HTR-8/SVneo (cell line): ENCODE data around the gene ME2.
"Not testable (repeated sequence)": the region's sequence is repeated elsewhere in the genome, so short reads cannot be mapped to it uniquely, and the experiment has no call there.

ENCODE experiments used
- DNase-seq: peaks from one replicate; pipeline ENCODE4 v3.0.0; 2011; ENCODE audit warnings: low spot score, mixed read lengths; ENCODE audit not compliant: insufficient read length
- FAIRE-seq: peaks from 2 replicates; lab custom pipeline; 2011; peaks lifted over from hg19 to GRCh38; lab: Jason Lieb, UNC

Gene ME2

DNA sequence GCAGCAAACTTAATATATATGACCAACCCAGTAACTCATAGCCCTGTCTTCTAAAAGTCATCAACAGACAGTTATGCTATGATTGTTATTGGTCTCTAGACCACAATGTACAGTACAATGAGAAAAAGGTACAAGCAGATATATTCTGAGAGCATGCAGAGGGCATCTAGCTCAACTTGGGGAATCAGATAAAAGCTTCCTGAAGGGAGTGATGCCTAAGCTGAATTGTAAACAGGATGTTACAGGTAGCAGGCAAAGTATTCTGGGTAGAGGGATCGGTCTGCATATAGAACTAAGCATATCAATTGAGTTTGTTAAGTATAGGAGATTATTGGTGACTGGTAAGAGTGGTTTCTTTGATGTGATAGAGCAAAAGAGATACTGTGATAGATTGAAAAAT, 30.3 kb downstream of the ME2 start:
- FAIRE-seq (no peak), DNase-seq (no peak)

DNA sequence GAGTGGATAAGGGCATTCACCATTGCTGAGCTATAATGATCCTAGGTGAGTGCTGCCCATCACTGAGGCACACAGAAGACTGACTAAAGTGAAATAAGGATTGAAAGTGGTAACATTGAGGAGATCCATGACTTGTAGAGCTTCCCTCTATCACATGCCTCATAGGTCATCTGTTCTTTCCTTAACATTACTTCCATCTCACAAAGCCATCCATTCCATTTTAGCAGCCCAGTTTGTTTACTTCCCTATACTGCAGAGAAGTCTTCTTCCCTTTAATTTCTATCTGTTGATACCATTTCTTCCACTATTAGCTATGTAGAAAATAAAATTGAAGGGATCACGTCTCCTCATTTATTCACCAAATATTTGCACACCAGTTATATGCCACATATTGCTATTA, 32.1 kb downstream of the ME2 start:
- DNase-seq (no peak), FAIRE-seq (no peak)

DNA sequence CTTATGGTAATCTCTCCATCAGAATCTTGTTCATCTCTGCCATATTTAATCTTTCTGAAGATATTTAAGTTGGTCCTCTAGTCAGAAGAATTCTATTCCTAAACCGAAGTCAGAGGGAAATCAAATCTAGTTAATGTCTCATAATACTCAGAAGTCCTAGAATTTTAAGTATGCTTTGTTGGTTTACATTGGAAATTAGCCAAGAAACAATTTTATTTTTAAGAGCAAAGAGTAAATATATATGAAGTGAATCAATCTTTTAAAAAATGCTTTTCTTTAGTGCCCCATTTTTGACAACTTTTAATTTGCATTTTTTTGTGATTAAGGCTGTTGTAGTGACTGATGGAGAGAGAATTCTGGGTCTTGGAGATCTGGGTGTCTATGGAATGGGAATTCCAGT, 38.1 kb downstream of the ME2 start:
- DNase-seq (no peak), FAIRE-seq (no peak)

DNA sequence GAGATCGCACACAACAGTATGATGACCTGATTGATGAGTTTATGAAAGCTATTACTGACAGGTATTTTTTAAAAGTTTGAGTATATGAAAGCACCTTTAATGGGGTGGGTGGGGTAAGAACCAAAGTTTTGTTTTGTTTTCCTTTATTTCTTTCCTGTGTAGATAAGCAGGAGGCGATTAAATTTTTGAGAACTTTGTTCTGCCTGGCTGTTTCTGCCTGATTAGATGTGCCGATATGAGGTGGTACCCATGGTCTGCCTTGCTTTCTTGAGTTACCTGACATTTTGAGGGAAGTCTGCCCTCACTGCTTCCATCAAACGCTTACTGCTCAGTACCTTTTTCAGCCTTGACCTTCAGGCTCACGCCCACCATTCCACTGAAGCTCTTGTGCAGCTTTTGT, 39.2 kb downstream of the ME2 start:
- FAIRE-seq (no peak), DNase-seq (no peak)

DNA sequence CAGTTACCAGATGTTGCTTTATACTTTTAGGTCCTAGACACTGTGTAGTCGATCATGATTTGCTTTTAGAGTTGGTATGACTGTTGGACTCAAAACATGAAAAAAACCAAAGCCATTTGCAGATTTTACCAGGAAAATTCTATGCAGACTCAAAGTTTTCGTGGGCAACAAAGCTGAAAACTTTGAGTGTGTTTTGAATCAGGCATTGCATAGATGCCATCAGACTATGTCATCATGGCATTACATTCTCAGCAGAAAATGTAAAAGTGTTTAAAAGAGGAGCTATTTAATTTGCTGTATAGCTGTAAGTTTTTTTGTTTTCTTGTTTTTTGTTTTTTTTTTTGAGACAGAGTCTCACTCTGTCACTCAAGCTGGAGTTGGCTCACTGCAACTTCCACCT, 45.5 kb downstream of the ME2 start:
- FAIRE-seq (no peak), DNase-seq (no peak)

DNA sequence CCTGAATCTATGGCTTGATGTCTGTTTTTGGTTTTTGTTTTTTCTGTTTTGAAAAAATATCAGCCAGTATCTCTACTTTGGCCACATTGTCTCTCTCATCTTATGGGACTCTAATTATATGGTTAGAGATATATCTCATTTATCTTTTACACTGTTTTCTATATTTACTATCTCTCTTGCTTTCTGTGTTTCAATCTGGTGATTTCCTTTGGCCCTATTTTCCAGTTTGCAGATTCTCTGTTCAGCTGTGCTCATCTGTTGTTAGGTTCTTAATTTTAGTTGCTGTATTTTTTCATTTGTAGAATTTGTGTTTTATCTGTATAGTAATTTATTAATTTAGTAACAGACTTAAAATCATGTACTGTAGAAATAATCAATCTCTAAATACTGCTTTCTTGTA, 47.6 kb downstream of the ME2 start:
- FAIRE-seq (no peak), DNase-seq (no peak)

DNA sequence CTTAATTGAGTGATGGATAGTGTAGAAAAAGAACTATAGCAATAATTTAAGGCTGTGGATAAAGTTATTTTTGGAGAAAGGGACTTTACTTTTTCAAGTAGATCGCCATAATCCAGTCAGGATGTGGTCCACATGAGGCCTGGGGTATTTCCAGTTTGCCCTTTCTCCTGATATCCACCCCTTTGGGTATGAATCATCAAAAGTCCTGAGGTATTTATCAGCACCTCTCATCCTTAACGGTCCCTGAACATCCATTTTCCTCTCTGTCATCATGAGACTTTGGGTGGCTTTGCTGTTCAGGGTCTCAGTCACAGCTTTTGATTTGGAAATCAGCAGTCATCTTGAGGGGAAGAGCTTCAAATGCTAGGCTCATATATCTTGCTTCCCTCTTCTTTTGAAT, 49.6 kb downstream of the ME2 start:
- no peak for FAIRE-seq

DNA sequence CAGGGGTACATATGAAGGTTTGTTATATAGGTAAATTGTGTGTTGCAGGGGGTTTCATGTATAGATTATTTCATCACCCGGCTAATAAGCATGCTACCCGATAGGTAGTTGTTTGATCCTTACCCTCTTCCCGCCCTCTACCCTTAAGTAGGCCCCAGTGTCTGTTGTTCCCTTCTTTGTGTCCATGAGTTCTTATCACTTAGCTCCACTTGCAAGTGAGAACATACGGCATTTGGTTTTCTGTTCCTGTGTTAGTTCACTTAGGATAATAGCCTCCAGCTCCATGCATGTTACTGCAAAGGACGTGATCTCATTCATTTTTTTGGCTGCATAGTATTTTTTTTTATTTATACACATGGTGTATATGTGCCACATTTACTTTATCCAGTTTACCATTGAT, 54.8 kb downstream of the ME2 start:
- DNase-seq (no peak), FAIRE-seq (no peak)

More for the DNA sequence above, 49.6 kb downstream of the ME2 start:
- DNase-seq: peak; percentile 1

DNA sequence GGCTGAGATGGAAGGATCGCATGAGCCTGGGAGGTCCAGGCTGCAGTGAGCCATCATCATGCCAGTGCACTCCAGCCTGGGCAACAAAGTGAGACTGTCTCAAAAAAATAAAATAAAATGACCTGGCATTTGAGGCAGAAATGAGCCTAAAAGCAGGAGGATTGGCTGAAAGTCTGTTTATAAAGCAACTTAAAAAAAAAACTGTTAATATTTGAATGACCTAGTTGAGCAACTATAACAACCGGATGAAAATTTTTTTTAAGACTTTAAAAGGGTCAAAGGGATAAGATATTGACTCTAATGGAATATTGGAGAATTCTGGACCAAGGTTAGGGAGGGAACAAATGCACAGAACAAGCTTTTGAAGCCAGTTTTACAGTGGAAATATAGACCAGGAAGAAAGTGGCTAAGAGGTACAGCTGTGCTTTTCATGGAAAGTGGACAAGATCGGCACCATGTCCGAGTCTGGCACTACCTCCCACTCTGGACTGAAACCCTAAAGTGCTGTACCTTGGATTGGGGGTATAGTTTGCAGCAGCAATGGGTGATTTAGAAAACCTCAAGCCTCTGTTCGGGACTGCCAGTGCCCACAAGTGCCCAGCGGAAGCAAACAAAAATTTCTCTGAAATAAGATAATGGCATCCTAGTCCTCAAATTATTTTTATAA, 55.8 kb downstream of the ME2 start:
- FAIRE-seq (no peak), DNase-seq (no peak)

DNA sequence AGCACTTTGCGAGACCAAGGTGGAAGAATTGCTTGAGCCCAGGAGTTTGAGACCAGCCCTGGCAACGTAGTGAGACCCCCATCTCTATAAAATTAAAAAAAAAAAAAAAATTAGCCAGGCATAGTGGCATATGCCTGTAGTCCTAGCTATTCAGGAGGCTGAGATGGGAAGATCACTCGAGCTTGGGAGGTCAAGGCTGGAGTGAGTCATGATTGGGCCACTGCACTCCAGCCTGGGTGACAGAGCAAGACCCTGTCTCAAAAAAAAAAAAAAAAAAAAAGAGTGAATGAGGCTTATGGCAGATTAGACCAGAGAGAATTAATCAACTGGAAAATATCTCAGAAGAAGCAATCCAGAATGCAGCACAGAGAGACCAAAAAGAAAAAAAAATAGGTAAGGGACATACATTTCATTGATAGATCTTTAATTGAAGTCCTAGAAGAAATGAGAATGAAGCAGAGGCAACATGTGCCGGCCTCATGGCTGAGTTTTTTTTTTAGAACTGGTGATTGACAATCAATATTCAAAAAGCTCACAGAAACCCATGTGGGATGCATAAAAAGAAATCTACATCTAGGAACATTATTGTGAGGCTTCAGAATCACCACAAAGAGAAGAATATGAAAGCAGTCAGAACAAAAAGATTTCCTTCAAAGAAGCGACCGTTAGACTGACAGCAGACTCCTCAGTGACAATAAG, 56.7 kb downstream of the ME2 start:
- DNase-seq: no peak
- no peak for FAIRE-seq

DNA sequence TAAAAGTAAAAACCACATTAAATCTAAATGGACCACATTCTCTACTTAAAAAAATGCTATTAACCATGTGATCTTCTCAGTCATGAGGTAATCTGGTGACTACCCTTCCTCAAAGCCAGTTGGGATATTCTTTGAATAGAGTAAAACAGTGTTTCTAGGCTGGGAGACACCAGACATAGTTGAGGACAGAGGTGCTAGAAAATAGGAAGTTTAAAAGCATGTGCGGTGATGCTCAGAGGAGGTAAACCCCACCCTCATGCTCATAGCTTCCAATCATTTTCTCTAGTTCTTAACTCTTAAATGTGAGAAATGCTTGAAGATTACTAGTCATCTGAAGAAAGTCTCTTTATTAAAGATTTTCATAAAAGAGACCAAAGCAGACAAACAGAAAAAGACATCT, 58.3 kb downstream of the ME2 start:
- DNase-seq: no peak
- no peak for FAIRE-seq

DNA sequence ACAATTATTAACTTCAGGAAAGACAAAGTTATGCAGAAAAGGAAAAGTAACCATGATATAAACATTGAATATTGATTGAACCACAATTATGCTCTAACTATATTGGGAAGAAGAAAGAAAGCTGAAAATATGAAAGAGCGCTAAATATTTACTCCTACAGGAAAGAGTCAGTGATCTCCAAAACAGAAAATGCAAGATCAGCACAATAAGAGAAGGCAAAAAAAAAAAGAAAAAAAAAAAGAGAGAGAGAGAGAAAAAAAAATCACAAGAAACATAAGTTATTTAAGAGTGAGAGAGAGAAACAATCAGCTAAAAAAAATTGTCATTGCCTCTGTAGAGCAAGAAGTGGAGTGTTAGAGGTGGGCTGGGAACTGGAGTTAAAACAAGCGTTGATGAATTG, 60.0 kb downstream of the ME2 start:
- no peak for FAIRE-seq

DNA sequence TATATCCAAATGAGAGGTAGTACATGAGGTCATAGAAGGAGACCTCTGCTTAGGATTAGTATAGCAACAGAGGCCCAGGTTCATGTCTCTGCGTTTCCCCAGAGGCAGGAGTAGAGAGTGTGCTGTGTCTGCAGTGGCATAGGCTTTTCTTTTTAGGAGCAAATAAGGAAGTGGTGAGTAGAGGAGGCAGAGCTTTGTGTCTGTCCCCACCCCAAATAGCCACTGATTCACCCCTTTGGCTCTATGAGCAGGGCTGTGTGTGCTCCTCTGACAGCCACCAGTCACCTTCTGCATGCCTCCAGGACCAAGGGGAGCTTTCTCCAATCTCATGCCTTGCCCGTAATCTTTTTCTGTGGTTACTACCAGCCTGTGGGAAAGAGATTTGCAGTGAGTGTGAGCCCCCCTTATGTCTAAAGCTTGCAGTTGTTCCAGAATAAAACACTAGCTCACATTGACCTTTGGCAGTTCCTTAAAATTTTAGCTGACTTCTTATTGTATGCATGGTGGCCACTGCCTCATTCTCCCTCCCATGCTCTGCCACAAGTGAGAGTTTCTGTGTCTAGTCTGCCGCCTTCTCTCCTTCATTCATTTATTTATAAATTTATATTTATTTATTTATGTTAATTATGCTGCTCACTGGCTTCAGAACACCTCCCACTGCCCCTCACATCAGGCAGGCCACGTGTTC, 65.5 kb downstream of the ME2 start:
- DNase-seq: no peak
- no peak for FAIRE-seq

More for the DNA sequence above, 60.0 kb downstream of the ME2 start:
- DNase-seq: no peak

DNA sequence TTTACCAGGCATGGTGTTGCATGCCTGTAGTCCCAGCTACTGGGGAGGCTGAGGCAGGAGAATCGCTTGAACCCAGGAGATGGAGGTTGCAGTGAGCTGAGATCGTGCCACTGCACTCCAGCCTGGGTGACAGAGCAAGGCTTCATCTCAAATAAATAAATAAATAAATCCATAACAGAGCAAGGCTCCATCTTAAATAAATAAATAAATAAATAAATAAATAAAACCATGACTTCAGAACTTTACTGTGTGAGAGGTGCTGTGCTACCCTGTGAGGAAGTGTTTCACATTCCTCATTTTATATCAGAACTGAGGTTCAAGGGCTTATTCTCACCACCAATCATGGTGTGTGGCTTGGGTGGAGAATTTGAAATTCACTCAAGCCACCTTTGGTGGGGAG, 67.0 kb downstream of the ME2 start:
- DNase-seq, FAIRE-seq: not testable (repeated sequence)

DNA sequence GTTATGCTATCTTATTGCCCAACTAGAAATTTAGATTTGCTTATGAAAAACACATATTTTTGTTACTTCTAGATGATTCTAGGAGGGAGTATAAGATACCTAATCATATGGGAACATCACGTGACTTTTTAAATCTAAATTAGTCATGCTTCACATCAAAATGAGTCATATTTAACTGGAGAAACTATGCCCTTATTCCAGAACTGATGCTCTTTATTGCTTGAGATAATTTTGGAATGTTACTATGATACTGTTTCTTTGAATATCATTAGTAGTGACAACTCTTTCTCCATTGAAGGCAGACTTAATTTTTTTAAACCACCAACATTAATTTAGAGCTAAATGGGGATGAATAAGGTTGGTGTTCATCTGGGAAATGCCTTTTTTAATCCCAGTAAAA, 69.0 kb downstream of the ME2 start:
- no peak for DNase-seq
- FAIRE-seq: no peak

DNA sequence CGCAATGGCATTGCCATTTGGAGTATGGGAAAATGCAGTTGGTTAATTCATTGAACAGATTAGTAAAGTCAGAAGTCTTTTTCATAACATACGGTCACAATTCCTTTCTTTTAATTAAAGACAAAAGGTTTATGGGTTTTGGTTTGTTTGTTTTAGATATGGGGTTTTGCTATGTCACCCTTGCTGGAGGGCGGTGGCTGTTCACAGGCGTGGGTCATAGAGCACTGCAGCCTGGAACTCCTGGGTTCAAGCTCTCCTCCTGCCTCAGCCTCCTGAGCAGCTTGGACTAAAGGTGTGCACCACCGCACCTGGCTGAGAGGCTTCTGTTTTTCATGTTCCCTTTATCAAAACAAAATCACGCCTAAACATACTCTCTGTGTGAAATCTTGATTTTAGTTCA, 70.3 kb downstream of the ME2 start:
- FAIRE-seq: no peak

DNA sequence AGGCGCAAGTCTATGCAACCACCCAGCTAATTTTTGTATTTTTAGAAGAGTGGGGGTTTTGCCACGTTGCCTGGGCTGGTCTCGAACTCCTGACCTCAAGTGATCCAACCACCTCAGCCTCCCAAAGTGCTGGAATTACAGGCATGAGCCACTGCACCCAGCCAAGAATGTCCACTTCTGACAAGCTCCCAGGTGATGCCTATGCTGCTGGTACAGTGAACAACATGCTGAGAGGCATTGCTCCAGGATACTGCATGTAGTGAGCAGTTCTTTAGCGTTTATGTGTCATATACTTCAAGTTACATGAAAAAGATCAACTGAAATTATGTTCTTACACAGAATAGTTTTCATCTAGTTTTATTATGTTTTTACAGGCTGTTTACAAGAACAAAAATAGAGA, 71.7 kb downstream of the ME2 start:
- FAIRE-seq (no peak), DNase-seq (no peak)

More for the DNA sequence above, 70.3 kb downstream of the ME2 start:
- no peak for DNase-seq

DNA sequence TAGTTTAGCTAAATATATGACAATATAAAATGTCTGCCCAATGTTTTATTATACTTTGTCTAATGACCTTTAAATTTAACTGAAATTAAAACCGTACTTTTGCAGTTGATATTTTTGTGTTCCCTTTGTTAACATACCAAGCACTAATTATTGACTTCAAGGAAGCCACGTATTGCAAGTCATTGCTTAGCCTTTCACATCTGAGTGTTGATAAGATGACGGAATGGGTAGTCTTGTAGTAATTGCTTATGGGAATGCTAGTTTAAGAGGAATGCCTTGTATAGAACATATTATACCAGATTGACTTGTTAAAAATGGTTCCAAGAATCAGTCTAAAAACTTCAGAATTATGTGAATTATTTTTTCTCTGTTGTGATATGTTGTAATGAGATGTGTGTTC, 74.9 kb downstream of the ME2 start:
- DNase-seq (no peak), FAIRE-seq (no peak)

DNA sequence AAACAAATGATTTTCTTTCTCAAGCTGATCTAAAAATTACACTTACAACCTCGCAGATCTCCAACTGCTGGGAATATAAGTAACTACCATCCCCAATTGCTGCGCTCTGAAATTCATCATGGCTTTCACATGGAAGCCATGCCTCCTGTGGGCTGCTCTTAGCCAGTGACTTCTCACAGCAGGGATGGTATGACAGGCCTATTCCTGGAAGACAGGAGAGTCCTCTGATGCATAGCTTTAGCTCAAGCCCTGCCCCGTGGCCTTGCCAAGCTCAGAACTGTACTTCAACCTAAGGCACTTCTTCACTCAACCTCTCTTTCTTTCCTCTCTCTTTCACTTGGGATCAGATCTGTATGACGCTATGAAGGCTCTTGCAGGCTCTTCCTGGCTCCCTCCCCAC, 76.3 kb downstream of the ME2 start:
- no peak for FAIRE-seq
- DNase-seq: no peak

DNA sequence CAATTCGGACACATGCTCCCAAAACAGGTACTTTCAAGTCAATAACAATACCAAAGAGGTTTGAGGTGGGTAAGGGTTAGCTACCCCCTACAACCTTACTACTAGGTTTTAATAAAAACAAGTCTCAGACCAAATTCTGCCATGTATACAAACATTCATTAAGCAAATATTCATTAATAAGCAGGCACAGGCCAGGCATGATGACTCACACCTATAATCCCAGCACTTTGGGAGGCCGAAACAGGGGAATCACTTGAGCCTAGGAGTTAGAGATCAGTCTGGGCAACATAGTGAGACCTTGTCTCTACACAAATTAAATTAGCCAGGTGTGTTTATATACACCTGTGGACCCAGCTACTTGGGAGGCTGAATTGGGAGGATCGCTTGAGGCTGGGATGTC, 77.2 kb downstream of the ME2 start:
- DNase-seq (no peak), FAIRE-seq (no peak)

DNA sequence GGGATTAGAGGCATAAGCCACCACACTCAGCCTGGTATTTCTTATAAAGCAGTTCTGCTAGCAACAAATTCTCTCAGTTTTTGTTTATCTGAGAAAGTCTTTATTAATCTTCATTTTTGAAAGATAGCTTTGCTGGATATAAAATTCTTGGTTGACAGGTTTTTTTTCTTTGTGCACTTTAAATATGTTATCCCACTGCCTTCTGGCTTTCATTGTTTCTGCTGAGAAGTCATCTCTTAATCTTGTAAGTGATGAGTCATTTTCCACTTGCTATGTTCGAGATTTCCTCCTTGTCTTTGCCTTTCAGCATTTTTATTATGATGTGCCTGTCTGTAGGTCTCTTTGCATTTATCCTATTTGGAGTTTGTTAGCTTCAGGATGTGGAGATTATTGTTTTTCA, 83.1 kb downstream of the ME2 start:
- DNase-seq: no peak
- no peak for FAIRE-seq
